ENCODE measurements around the gene GNG2. TPM values are rescaled to one million over a fixed set of nuclear protein-coding genes. Genes with fewer than 3 reads are reported as not detected.

GNG2 gene
- total RNA-seq, 1 donor from 2014 or later, result 68.7 TPM

GRCh38 chr14:52000019-52000582 is 139.7 kb downstream of the GNG2 start:
- CTCF ChIA-PET, result no interaction called here
- H3K4me3 Mint-ChIP-seq, result no peak overlapping the region

GRCh38 chr14:52000696-52001095 is 140.3 kb downstream of the GNG2 start:
- intact Hi-C loops (cut with micrococcal nuclease), result no loop called here
- Mint-ChIP-seq H3K36me3 (ENCODE audit: low read depth) (peaks cover 90% of the 10 kb centered on the region), H3K4me1 (peaks cover 3% of the 10 kb centered on the region), H3K4me3 (no peak overlapping the region), H3K27me3 (no peaks in the 10 kb centered on the region), H3K27ac (no peak overlapping the region), H3K9me3 (no peaks in the 10 kb centered on the region)
- TF ChIP-seq CTCF (IDR thresholded peaks at IDR 0.05), result no peak
- ATAC-seq (ENCODE audit: low read depth) (no peak), DNase-seq (no peak)
- ChIA-PET POLR2A (no interaction called here), CTCF (no interaction called here)

More at GRCh38 chr14:52000019-52000582, 139.7 kb downstream of the GNG2 start:
- no peak for TF ChIP-seq CTCF (IDR thresholded peaks at IDR 0.05)
- Mint-ChIP-seq H3K27me3 (no peaks in the 10 kb centered on the region), H3K36me3 (ENCODE audit: low read depth) (peaks cover 88% of the 10 kb centered on the region), H3K27ac (no peak overlapping the region), H3K4me1 (peaks cover 3% of the 10 kb centered on the region), H3K9me3 (no peaks in the 10 kb centered on the region)
- DNase-seq (no peak), ATAC-seq (ENCODE audit: low read depth) (no peak)
- POLR2A ChIA-PET, result no interaction called here
- intact Hi-C loops (cut with micrococcal nuclease), result no loop called here

- no peak overlapping the region for H3K4me3 Mint-ChIP-seq
- H3K27ac Mint-ChIP-seq, result no peak overlapping the region
- ATAC-seq (ENCODE audit: low read depth) (no peak), DNase-seq (no peak)
- peaks cover 87% of the 10 kb centered on the region for H3K36me3 Mint-ChIP-seq (ENCODE audit: low read depth)
- CTCF ChIA-PET, result no interaction called here
- no peaks in the 10 kb centered on the region for H3K9me3 Mint-ChIP-seq
- H3K27me3 Mint-ChIP-seq, result no peaks in the 10 kb centered on the region
- no peak for TF ChIP-seq CTCF (IDR thresholded peaks at IDR 0.05)
- H3K4me1 Mint-ChIP-seq, result peaks cover 3% of the 10 kb centered on the region
- POLR2A ChIA-PET, result no interaction called here
- intact Hi-C loops (cut with micrococcal nuclease), result no loop called here
Measured at GRCh38 chr14:52002542-52002941, 142.1 kb downstream of the GNG2 start.

- Mint-ChIP-seq H3K4me1 (peaks cover 3% of the 10 kb centered on the region), H3K27me3 (no peaks in the 10 kb centered on the region), H3K9me3 (no peaks in the 10 kb centered on the region), H3K27ac (no peak overlapping the region), H3K4me3 (no peak overlapping the region), H3K36me3 (ENCODE audit: low read depth) (peaks cover 89% of the 10 kb centered on the region)
- CTCF ChIA-PET, result no interaction called here
- intact Hi-C loops (cut with micrococcal nuclease), result no loop called here
- no peak for TF ChIP-seq CTCF (IDR thresholded peaks at IDR 0.05)
- POLR2A ChIA-PET, result no interaction called here
- no peak for DNase-seq
- ATAC-seq (ENCODE audit: low read depth), result no peak
Measured at GRCh38 chr14:52003324-52003723, 142.9 kb downstream of the GNG2 start.

- no peak for DNase-seq
- TF ChIP-seq CTCF (IDR thresholded peaks at IDR 0.05), result no peak
- peaks cover 3% of the 10 kb centered on the region for H3K4me1 Mint-ChIP-seq
- no peaks in the 10 kb centered on the region for H3K27me3 Mint-ChIP-seq
- ATAC-seq (ENCODE audit: low read depth), result no peak
- ChIA-PET CTCF (no interaction called here), POLR2A (no interaction called here)
- intact Hi-C loops (cut with micrococcal nuclease), result no loop called here
- peaks cover 88% of the 10 kb centered on the region for H3K36me3 Mint-ChIP-seq (ENCODE audit: low read depth)
- H3K9me3 Mint-ChIP-seq, result no peaks in the 10 kb centered on the region
- no peak overlapping the region for H3K27ac Mint-ChIP-seq
- H3K4me3 Mint-ChIP-seq, result no peak overlapping the region
Measured at GRCh38 chr14:52005625-52006024, 145.2 kb downstream of the GNG2 start.

Data from activated B cell treated with CpG ODN at 0.5 μM for 24 hours (primary cell).